HG02938 (cell line): ENCODE measurements around the gene PPP1R9B.

Source experiments
- ATAC-seq: cut with Tn5 transposase; IDR thresholded peaks from one replicate; pipeline ENCODE4 v1.9.1; 2021; ENCODE audit warnings: mild to moderate bottlenecking, moderate library complexity; ENCODE audit not compliant: unreplicated experiment

Gene PPP1R9B

GRCh38 chr17:50161023-50161910, 10.8 kb upstream of the PPP1R9B start:
- peak; percentile 69 for ATAC-seq

- ATAC-seq = no peak
These were observed 7.4 kb upstream of the PPP1R9B start for GRCh38 chr17:50157891-50158290.

GRCh38 chr17:50155115-50155819, 4.8 kb upstream of the PPP1R9B start:
- no peak for ATAC-seq

- peak; percentile 36 for ATAC-seq
These were observed 4.1 kb upstream of the PPP1R9B start for GRCh38 chr17:50154604-50155003.

- no peak for ATAC-seq
These were observed 3.4 kb upstream of the PPP1R9B start for GRCh38 chr17:50153650-50154575.

- ATAC-seq = no peak
These were observed 2.3 kb upstream of the PPP1R9B start for GRCh38 chr17:50152736-50153135.

GRCh38 chr17:50151937-50152547, 1.6 kb upstream of the PPP1R9B start:
- ATAC-seq = peak; percentile 30

- peak; percentile 35 for ATAC-seq
These were observed 812 bp upstream of the PPP1R9B start for GRCh38 chr17:50151041-50151936.

GRCh38 chr17:50149417-50150353, 792 bp downstream of the PPP1R9B start:
- ATAC-seq = no peak

GRCh38 chr17:50149091-50149416, 1.4 kb downstream of the PPP1R9B start:
- ATAC-seq = no peak

GRCh38 chr17:50148226-50149090, 2.0 kb downstream of the PPP1R9B start:
- ATAC-seq = peak; percentile 31

GRCh38 chr17:50147841-50148225, 2.6 kb downstream of the PPP1R9B start:
- ATAC-seq = no peak

GRCh38 chr17:50146927-50147665, 3.4 kb downstream of the PPP1R9B start:
- no peak for ATAC-seq

GRCh38 chr17:50146230-50146926, 4.1 kb downstream of the PPP1R9B start:
- ATAC-seq = no peak

GRCh38 chr17:50145532-50146229, 4.8 kb downstream of the PPP1R9B start:
- no peak for ATAC-seq
